G401 (cell line): ENCODE measurements around the gene FCAMR. TPM values are rescaled to one million over a fixed set of nuclear protein-coding genes. Genes with fewer than 3 reads are reported as not detected.
A peak's percentile ranks its signal among the peaks of the same experiment; 100 is the strongest.

Source experiments
- DNase-seq: peaks from one replicate; pipeline ENCODE4 v3.0.0-alpha.2; 2015; ENCODE audit warnings: low spot score
- in situ Hi-C: cut with HindIII; loops from 2 replicates; pipeline ENCODE4 v1.10.0; 2016; ENCODE audit warnings: low sequenced_read_pairs, mixed read lengths
- total RNA-seq: library from RNA; depleted of rRNA; stranded (reverse); fragments of >200 nt; shearing (Covaris generic); gene quantifications from 2 replicates; pipeline ENCODE4 v1.2.3, GENCODE V29; 2014; rRNA removed

Gene FCAMR, protein sequence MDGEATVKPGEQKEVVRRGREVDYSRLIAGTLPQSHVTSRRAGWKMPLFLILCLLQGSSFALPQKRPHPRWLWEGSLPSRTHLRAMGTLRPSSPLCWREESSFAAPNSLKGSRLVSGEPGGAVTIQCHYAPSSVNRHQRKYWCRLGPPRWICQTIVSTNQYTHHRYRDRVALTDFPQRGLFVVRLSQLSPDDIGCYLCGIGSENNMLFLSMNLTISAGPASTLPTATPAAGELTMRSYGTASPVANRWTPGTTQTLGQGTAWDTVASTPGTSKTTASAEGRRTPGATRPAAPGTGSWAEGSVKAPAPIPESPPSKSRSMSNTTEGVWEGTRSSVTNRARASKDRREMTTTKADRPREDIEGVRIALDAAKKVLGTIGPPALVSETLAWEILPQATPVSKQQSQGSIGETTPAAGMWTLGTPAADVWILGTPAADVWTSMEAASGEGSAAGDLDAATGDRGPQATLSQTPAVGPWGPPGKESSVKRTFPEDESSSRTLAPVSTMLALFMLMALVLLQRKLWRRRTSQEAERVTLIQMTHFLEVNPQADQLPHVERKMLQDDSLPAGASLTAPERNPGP
- not detected in 2 replicates for total RNA-seq

DNA sequence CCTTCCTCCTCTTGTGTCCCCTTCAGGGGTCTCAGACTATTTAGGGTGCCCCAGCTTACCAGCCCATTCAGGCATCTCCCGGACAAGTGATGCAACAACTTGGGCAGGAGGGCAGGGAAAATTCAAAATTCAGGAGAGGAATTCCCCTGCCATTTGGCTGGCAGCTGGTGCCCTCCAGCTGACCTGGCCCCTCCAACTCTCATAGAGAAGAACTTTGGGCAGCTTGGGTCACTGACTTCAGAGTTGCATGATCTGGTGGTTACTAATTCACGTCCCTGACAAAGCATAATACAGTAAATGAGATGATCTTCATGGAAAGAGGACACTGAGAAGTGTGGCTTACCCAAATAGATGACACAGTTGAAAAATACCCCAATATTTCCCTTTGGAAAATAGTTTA, at the start of gene FCAMR:
TSS of gene FCAMR (minus strand) at position 15 of the 400 bp plus-strand sequence. CDS start 335 bp downstream, outside the sequence.
- no peak for DNase-seq
- in situ Hi-C loops, result no loop called here

- no peak for DNase-seq
Observed at GRCh38 chr1:207019661-207020060, 49.4 kb upstream of the FCAMR start.

DNA sequence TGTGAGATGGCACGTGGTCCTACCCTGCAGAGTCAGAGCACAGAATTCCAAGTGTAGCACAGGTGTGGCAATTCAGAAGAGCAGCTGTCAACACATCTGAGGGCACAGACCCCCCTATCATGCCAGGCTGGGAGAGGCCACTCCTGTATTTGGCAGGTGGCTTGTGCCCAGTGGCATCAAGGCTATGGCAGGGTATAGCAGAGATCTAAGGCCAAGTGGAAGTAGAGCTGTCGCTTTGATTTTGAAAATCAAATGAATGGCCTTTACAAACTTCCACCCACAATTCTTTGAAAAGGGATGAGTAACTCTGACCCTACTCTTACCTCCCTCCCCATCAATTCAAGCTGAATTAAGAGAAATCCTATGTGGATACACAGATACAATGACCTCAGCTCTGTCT, 48.9 kb upstream of the FCAMR start:
- in situ Hi-C loops, result no loop called here
- DNase-seq, result no peak

More at GRCh38 chr1:207019661-207020060, 49.4 kb upstream of the FCAMR start:
- in situ Hi-C loops, result no loop called here

DNA sequence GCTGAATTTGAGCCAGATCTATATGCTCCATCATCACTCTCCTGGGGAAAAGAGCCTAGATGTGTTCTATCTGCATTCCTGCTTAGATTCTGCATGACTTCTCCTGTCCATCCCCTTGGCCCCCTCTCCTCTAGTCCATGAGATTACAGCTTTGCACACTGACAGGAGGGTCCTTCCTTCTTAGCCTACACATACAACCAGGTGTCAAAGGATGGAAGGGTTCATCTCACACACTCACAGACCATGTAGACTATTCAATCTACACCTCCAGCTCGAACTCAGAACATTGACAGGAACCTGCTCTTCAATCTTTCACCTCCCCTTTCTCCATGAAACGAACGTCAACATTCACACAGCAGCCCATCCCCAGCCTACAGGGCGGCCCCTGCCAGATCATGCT, 48.4 kb upstream of the FCAMR start:
- in situ Hi-C loops, result no loop called here
- DNase-seq, result no peak

- in situ Hi-C loops, result no loop called here
- DNase-seq, result no peak
Observed at GRCh38 chr1:207017615-207018559, 47.6 kb upstream of the FCAMR start.

DNA sequence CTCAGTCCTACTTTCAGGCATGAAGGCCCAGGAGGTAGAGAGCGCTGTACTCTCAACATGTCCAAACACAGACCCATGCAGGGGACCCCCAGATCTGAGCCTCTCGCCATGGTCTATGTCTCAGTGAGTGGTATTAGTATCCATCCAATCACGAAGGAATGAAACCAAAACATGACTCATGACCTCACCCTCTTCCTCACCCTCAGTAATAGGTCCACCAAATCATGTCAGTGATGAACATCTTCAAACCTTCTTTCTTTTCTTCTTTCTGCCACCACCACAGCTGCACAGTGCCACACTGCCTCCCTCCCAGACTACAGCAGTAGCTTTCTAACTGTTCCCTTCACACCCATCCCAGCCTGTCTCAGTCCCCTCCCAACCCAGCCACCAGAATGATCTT, 45.5 kb upstream of the FCAMR start:
- DNase-seq, result no peak
- in situ Hi-C loops, result no loop called here

DNA sequence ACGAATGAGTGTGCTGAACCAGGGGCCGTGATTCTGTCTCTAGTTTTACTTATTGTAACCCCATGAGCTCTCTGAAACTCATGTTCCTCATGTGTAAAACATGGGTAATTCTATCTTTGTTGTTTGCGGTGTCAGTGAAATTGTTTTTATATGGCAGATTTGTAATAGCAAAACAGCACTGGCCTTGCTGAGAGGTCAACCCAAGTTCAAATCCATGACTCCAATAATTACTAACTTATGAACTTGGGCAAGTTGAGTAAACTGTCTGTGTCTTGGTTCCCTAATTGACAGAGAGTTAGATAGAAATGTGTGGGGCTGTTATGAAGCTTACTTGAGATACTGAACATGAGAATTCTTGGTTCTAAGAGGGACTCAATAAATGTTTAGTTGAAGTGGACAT, 44.5 kb upstream of the FCAMR start:
- no peak for DNase-seq
- in situ Hi-C loops, result no loop called here

GRCh38 chr1:207013321-207014085, 43.2 kb upstream of the FCAMR start:
- in situ Hi-C loops, result no loop called here
- no peak for DNase-seq

DNA sequence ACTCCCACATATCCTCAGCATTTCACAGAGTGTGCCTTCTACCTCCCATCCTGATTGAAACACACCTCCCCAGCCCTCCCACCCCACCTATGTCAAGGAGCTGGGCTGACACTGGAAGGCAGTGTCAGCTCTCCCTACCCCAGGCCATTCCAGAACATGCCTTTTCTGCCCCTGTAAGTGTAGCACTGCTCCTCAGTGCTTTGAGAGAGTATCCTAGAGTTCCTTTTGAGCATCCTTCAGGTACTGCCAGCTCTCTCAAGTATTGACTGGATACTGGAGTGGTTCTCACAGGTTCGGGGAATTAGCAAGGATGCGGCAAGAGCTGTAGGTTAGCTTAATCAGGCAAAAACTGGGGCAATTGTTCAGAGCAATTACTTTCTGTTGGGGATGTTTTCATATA, 40.5 kb upstream of the FCAMR start:
- no peak for DNase-seq
- in situ Hi-C loops, result no loop called here

GRCh38 chr1:207009945-207010344, 39.7 kb upstream of the FCAMR start:
- no peak for DNase-seq
- in situ Hi-C loops, result no loop called here

GRCh38 chr1:207009182-207009850, 39.1 kb upstream of the FCAMR start:
- in situ Hi-C loops, result no loop called here
- DNase-seq, result no peak

GRCh38 chr1:207007352-207008033, 37.2 kb upstream of the FCAMR start:
- in situ Hi-C loops, result no loop called here
- no peak for DNase-seq

DNA sequence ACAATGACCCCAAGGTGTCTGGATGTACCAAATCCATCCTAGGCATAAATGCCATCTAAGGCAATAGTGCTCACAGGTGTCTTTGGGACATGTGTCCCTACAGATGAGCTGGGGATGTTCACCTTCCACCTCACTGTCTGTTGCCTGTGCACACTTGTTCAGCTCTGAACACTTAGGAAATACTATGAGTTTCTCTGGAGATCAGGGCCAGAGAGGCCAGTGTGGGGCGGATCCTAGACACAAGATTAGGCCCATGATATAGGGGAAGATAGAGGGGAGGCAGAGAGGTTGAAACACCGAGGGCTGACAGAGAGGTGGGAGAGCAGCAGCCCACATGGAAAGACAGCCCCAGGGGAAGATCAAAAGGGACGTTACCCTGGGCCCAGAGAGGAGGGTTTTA, 36.7 kb upstream of the FCAMR start:
- in situ Hi-C loops, result no loop called here
- DNase-seq, result no peak

DNA sequence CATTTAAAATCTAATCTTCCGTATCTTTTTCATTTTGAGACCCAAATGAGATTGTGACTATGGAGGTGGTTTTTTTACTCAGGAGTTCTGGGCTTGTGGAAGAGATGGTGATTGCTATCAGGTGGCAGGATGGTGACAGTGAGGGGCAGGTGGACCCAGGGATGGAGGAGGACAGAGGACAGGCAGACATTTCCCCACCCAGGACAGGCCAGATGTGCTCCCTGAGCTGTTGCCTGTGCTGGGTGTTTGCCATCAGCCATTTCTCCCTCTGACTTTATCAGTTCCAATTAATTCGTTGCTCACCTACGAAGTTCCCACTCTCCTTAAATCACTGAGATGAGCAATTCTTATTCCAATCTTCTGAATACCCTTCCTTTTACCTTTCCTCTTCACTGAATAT, 35.8 kb upstream of the FCAMR start:
- in situ Hi-C loops, result no loop called here
- no peak for DNase-seq

GRCh38 chr1:207004931-207005830, 34.9 kb upstream of the FCAMR start:
- peak; percentile 35 for DNase-seq
- in situ Hi-C loops, result no loop called here

DNA sequence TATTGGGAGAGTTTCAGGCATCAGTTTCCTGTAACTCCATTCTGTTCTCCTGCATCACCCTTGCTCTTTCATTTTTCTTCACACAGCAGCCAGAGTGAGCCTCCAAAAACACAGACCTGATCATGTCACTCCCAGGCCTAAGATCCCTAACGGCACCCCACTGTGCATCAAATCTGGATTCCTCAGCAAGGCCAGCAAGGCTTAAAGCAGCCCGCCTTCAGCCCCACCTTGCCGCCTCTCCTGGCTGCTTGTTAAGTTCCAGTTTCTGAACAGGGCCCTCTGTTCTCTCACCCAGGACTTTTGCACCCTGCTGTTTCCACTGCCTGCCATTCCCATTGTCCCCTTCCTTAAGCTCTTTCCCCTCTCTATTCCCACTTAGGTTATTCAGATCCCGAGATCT, 33.0 kb upstream of the FCAMR start:
- no peak for DNase-seq

GRCh38 chr1:207002724-207003146, 32.5 kb upstream of the FCAMR start:
- in situ Hi-C loops, result no loop called here
- DNase-seq, result no peak

More for the DNA sequence above, 33.0 kb upstream of the FCAMR start:
- in situ Hi-C loops, result no loop called here
